ENCODE results near the gene EPS8L2. TPM values are rescaled to one million over a fixed set of nuclear protein-coding genes. Genes with fewer than 3 reads are reported as not detected.

The EPS8L2 gene
- total and polyA plus RNA-seq, 4 experiments from 2014 or later, result 15.4 to 19.5 (median 17.6) TPM

DNA sequence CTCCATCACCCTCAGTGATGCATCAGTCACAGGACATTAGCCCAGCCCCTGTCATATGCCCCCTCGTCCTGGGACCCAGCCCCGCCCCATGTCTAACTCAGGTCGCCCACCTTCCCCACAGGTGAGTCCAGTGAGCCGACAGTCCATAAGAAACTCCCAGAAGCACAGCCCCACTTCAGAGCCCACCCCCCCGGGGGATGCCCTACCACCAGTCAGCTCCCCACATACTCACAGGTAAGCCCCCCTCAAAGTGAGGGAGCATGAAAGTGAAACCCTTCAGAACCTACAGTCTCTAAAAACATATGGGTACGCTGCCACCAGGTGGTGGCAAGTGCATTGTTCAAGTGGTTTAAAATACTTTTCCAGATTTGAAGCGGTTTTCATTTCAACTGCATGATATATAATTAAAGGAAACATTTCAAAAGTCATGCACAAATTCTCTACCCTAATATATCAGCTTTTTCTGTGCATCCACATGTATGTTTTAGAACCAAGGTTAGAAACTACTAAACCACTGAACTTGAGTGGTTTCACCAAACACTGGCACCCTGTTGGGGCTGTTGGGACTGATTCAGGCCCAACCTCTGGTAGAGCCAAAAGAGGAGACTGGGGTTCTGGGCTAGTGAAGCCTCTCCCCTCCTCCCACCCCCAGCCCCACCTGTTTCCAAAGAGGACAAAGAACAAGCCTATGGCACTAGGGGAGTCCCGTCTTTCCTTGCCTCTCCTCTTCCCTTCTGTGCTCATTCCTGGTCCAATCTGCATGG is 17.3 kb downstream of the EPS8L2 start:
- Mint-ChIP-seq H3K27me3 (peaks cover 2 to 3% of the 10 kb centered on the region in 2 donors), H3K27ac (peak overlapping the region in 6 of 7 donors; percentile 21 to 91 (median 80)), H3K9me3 (peaks cover 0 to 2% (median 0%) of the 10 kb centered on the region in 8 donors), H3K4me1 (peaks cover 6 to 27% (median 17%) of the 10 kb centered on the region in 4 donors), H3K4me3 (peak overlapping the region; percentile 31 to 89 (median 82)), H3K36me3 (no peaks in the 10 kb centered on the region)
- ChIA-PET CTCF (ENCODE audit: partially characterized antibody) (interaction anchor here (0.7 to 6.1 kb wide), 13 partner anchors 11 to 168 kb away, joined by 3 to 50 read pairs (median 5); partner anchors contain the start of genes DEAF1, TALDO1 and TMEM80), POLR2A (ENCODE audit: partially characterized antibody) (interaction anchor here (0.6 to 7.7 kb wide), 6 partner anchors 14 to 479 kb away, joined by 3 to 109 read pairs (median 5); partner anchors contain the start of genes DEAF1, HRAS and TMEM80)
- Histone ChIP-seq H3K4me1 (ENCODE audit: insufficient read depth, low read length) (peaks cover 43% of the 10 kb centered on the region), H3K4me3 (ENCODE audit: low read length in 2 of 2) (no peak overlapping the region), H3K36me3 (ENCODE audit: insufficient read depth, low read length) (no peaks in the 10 kb centered on the region), H3K27ac (ENCODE audit: low read depth, low read length) (no peak overlapping the region), H3K9me3 (ENCODE audit: control insufficient read depth in 1 of 2, low read length in 2 of 2) (no peaks in the 10 kb centered on the region), H3K27me3 (ENCODE audit: insufficient read depth, low read length) (peaks cover 10% of the 10 kb centered on the region)
- intact Hi-C loops (cut with micrococcal nuclease), result loop anchor here (1.0 to 10.0 kb wide), 6 partner anchors 27 to 269 kb away; partner anchors contain the start of gene PTDSS2
- peak; percentile 40 to 61 (median 58) for DNase-seq

DNA sequence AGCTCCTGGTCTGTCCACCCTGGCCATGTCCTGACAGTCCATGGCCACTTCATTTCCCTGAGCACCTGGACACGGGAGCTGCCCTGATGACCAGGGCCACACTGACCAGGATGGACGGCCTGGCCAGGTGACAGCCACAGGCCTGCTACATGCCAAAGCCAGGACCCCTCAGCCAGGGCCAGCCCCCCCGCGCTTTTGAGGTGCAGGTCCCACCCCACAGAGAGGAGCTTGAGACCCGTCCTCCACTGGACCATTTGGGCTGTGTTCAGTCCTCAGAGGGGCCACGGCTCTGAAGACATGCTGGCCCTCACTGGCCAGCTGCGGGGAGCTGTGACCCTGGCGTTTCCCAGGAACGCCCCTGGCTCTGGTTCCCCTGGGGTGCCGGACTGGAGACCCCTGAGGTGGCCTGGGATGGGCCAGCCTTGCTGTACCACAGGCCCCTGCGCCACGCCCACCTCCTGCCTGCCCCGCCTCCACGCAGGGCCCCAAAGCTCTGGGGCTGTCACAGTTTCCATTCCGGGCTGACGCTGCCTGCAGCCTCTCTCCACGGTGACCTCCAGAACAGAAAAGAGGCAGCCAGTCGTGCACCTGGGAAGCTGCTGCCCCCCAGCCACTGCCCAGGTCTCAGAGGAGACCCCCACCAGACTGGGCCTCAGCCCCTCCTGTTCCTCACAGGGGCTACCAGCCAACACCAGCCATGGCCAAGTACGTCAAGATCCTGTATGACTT is 18.2 kb downstream of the EPS8L2 start:
- no peaks in the 10 kb centered on the region for H3K36me3 Mint-ChIP-seq
- H3K9me3 Mint-ChIP-seq, result peaks cover 0 to 2% (median 0%) of the 10 kb centered on the region in 8 donors
- no peak for DNase-seq
- Histone ChIP-seq H3K27ac (ENCODE audit: low read depth, low read length) (no peak overlapping the region), H3K36me3 (ENCODE audit: insufficient read depth, low read length) (no peaks in the 10 kb centered on the region), H3K9me3 (ENCODE audit: control insufficient read depth in 1 of 2, low read length in 2 of 2) (no peaks in the 10 kb centered on the region), H3K27me3 (ENCODE audit: insufficient read depth, low read length) (peaks cover 10% of the 10 kb centered on the region), H3K4me3 (ENCODE audit: low read length in 2 of 2) (no peak overlapping the region), H3K4me1 (ENCODE audit: insufficient read depth, low read length) (peaks cover 43% of the 10 kb centered on the region)
- intact Hi-C loops (cut with micrococcal nuclease), result loop anchor here (10.0 kb wide), 1 partner anchor 269 kb away; the partner anchor contains the start of gene PTDSS2
- peak overlapping the region in 2 of 8 donors; percentile 43 to 45 for H3K4me3 Mint-ChIP-seq
- ChIA-PET POLR2A (ENCODE audit: partially characterized antibody) (interaction anchor here (1.3 to 7.7 kb wide), 4 partner anchors 22 to 169 kb away, joined by 3 to 109 read pairs (median 26); partner anchors contain the start of genes DEAF1, PHRF1 and TMEM80), CTCF (ENCODE audit: partially characterized antibody) (interaction anchor here (1.4 to 6.1 kb wide), 6 partner anchors 23 to 169 kb away, joined by 5 to 50 read pairs (median 20); partner anchors contain the start of genes DEAF1, TALDO1 and TMEM80)
- peaks cover 6 to 25% (median 17%) of the 10 kb centered on the region in 4 donors for H3K4me1 Mint-ChIP-seq
- peaks cover 2 to 3% of the 10 kb centered on the region in 2 donors for H3K27me3 Mint-ChIP-seq
- no peak overlapping the region for H3K27ac Mint-ChIP-seq

DNA sequence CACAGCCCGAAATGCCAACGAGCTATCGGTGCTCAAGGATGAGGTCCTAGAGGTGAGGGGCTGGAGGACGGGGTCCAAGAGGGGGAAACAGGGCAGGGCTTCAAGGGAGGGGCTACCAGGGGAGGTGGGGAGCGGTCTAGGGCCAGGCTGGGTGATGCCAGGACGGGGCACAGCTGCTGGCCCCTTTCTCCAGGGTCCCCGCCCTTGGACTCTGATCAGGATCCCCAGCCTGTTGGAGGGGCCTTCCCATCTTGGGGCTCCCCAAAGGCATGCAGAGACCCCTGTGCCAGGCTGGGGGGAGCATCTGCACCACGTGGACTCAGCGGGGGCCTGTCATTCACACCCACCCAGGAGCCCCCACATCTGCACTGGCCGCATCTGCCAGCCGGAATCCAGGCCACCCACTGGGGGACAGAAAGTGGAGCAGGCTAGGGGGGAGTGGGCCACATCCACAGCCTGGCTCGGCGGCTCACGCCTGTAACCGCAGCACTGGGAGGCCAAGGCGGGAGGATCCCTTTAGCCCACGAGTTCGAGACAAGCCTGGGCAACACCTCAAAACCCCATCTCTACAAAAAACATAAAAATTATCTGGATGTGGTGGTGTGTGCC is 18.9 kb downstream of the EPS8L2 start:
- H3K27me3 Mint-ChIP-seq, result peaks cover 2 to 3% of the 10 kb centered on the region in 2 donors
- ChIA-PET CTCF (ENCODE audit: partially characterized antibody) (interaction anchor here (1.4 to 6.1 kb wide), 8 partner anchors 14 to 169 kb away, joined by 3 to 50 read pairs (median 20); partner anchors contain the start of genes DEAF1 and TMEM80), POLR2A (ENCODE audit: partially characterized antibody) (interaction anchor here (1.3 to 7.7 kb wide), 9 partner anchors 21 to 170 kb away, joined by 3 to 109 read pairs (median 13); partner anchors contain the start of genes DEAF1, PHRF1, SLC25A22 and TALDO1)
- H3K27ac Mint-ChIP-seq, result no peak overlapping the region
- peaks cover 43% of the 10 kb centered on the region for H3K4me1 ChIP-seq (ENCODE audit: insufficient read depth, low read length)
- peaks cover 6 to 23% (median 15%) of the 10 kb centered on the region in 4 donors for H3K4me1 Mint-ChIP-seq
- peaks cover 10% of the 10 kb centered on the region for H3K27me3 ChIP-seq (ENCODE audit: insufficient read depth, low read length)
- no peak overlapping the region for H3K4me3 ChIP-seq (ENCODE audit: low read length in 2 of 2)
- intact Hi-C loops (cut with micrococcal nuclease), result loop anchor here (10.0 kb wide), 1 partner anchor 270 kb away; the partner anchor contains the start of gene PTDSS2
- no peaks in the 10 kb centered on the region for H3K36me3 ChIP-seq (ENCODE audit: insufficient read depth, low read length)
- H3K4me3 Mint-ChIP-seq, result peak overlapping the region; percentile 39 to 84 (median 62)
- H3K36me3 Mint-ChIP-seq, result no peaks in the 10 kb centered on the region
- H3K9me3 Mint-ChIP-seq, result peaks cover 0 to 2% (median 0%) of the 10 kb centered on the region in 8 donors
- H3K27ac ChIP-seq (ENCODE audit: low read depth, low read length), result no peak overlapping the region
- DNase-seq, result no peak
- H3K9me3 ChIP-seq (ENCODE audit: control insufficient read depth in 1 of 2, low read length in 2 of 2), result no peaks in the 10 kb centered on the region

DNA sequence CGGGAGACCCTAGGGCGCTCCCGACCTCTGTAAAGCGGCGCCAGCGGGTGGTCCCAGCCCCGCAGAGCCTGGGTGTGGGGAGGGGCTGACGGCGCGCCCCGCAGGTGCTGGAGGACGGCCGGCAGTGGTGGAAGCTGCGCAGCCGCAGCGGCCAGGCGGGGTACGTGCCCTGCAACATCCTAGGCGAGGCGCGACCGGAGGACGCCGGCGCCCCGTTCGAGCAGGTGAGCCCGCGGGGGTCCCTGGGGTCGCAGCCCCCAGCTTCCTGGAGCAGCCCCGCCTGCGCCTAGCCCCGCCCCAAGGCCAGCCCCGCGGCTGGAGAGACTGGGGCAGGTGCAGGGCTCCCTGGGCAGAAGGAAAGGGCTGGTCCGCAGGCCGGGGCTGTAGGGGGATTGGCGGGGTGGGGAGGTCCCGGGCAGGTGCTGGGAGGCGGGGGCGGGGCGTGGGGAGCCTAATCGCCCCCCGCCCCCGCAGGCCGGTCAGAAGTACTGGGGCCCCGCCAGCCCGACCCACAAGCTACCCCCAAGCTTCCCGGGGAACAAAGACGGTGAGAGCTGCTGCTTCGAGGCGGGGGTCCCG is 19.7 kb downstream of the EPS8L2 start:
- H3K27me3 Mint-ChIP-seq, result peaks cover 2 to 3% of the 10 kb centered on the region in 2 donors
- intact Hi-C loops (cut with micrococcal nuclease), result loop anchor here (10.0 kb wide), 1 partner anchor 271 kb away; the partner anchor contains the start of gene PTDSS2
- no peaks in the 10 kb centered on the region for H3K36me3 Mint-ChIP-seq
- H3K36me3 ChIP-seq (ENCODE audit: insufficient read depth, low read length), result no peaks in the 10 kb centered on the region
- H3K4me3 ChIP-seq (ENCODE audit: low read length in 2 of 2), result peak overlapping the region in 1 of 2 donors; percentile 51
- H3K9me3 Mint-ChIP-seq, result peaks cover 0 to 2% (median 0%) of the 10 kb centered on the region in 8 donors
- H3K4me1 Mint-ChIP-seq, result peaks cover 6 to 22% (median 15%) of the 10 kb centered on the region in 4 donors
- H3K4me1 ChIP-seq (ENCODE audit: insufficient read depth, low read length), result peaks cover 43% of the 10 kb centered on the region
- no peak for DNase-seq
- ChIA-PET POLR2A (ENCODE audit: partially characterized antibody) (interaction anchor here (0.6 to 7.7 kb wide), 19 partner anchors 12 to 190 kb away, joined by 3 to 109 read pairs (median 6); partner anchors contain the start of genes DEAF1, HRAS, LMNTD2 and PHRF1), CTCF (ENCODE audit: partially characterized antibody) (interaction anchor here (0.8 to 6.1 kb wide), 20 partner anchors 12 to 190 kb away, joined by 3 to 41 read pairs (median 5); partner anchors contain the start of genes DEAF1, EPS8L2, LMNTD2 and PHRF1)
- H3K27ac Mint-ChIP-seq, result no peak overlapping the region
- peak overlapping the region in 6 of 8 donors; percentile 61 to 83 (median 70) for H3K4me3 Mint-ChIP-seq
- no peaks in the 10 kb centered on the region for H3K9me3 ChIP-seq (ENCODE audit: control insufficient read depth in 1 of 2, low read length in 2 of 2)
- H3K27ac ChIP-seq (ENCODE audit: low read depth, low read length), result no peak overlapping the region
- peaks cover 10% of the 10 kb centered on the region for H3K27me3 ChIP-seq (ENCODE audit: insufficient read depth, low read length)

DNA sequence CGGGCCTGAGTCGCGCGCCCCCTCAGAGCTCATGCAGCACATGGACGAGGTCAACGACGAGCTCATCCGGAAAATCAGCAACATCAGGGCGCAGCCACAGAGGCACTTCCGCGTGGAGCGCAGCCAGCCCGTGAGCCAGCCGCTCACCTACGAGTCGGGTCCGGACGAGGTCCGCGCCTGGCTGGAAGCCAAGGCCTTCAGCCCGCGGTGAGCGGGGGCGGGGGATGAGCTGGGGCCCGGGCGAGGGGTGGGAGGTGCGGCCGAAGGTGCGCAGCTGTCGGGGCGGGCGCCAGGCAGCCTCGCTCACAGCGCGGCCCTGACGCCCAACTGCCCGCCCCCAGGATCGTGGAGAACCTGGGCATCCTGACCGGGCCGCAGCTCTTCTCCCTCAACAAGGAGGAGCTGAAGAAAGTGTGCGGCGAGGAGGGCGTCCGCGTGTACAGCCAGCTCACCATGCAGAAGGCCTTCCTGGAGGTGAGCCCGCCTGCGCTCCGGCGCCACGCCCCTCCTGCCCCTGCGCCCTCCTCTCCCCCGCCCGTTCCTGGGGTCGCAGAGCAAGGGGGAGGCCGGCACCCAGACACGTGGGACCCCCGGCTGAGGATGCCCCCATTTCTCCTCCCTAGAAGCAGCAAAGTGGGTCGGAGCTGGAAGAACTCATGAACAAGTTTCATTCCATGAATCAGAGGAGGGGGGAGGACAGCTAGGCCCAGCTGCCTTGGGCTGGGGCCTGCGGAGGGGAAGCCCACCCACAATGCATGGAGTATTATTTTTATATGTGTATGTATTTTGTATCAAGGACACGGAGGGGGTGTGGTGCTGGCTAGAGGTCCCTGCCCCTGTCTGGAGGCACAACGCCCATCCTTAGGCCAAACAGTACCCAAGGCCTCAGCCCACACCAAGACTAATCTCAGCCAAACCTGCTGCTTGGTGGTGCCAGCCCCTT is 20.5 kb downstream of the EPS8L2 start:
- ChIA-PET POLR2A (ENCODE audit: partially characterized antibody) (interaction anchor here (0.7 to 7.7 kb wide), 19 partner anchors 11 to 190 kb away, joined by 3 to 109 read pairs (median 6); partner anchors contain the start of genes DEAF1, HRAS, LMNTD2 and PHRF1), CTCF (ENCODE audit: partially characterized antibody) (interaction anchor here (0.6 to 6.1 kb wide), 27 partner anchors 11 to 372 kb away, joined by 3 to 41 read pairs (median 5); partner anchors contain the start of genes DEAF1, EPS8L2, LMNTD2 and PHRF1)
- Mint-ChIP-seq H3K9me3 (peaks cover 0 to 2% (median 0%) of the 10 kb centered on the region in 8 donors), H3K27ac (peak overlapping the region in 3 of 7 donors; percentile 36 to 65 (median 36)), H3K4me1 (peaks cover 6 to 18% (median 12%) of the 10 kb centered on the region in 4 donors), H3K36me3 (no peaks in the 10 kb centered on the region), H3K27me3 (peaks cover 2 to 3% of the 10 kb centered on the region in 2 donors), H3K4me3 (peak overlapping the region; percentile 61 to 83 (median 70))
- peaks cover 6% of the 10 kb centered on the region for H3K27me3 ChIP-seq (ENCODE audit: insufficient read depth, low read length)
- H3K4me3 ChIP-seq (ENCODE audit: low read length in 2 of 2), result peak overlapping the region in 1 of 2 donors; percentile 51
- peaks cover 36% of the 10 kb centered on the region for H3K4me1 ChIP-seq (ENCODE audit: insufficient read depth, low read length)
- intact Hi-C loops (cut with micrococcal nuclease), result loop anchor here (10.0 kb wide), 1 partner anchor 272 kb away; the partner anchor contains the start of gene PTDSS2
- H3K27ac ChIP-seq (ENCODE audit: low read depth, low read length), result no peak overlapping the region
- peak; percentile 45 to 64 (median 50) for DNase-seq
- no peaks in the 10 kb centered on the region for H3K9me3 ChIP-seq (ENCODE audit: control insufficient read depth in 1 of 2, low read length in 2 of 2)
- H3K36me3 ChIP-seq (ENCODE audit: insufficient read depth, low read length), result no peaks in the 10 kb centered on the region

Measured in CD4-positive, alpha-beta memory T cell (primary cell).